HepG2 (cell line): ENCODE measurements around the gene GMCL2. TPM values are rescaled to one million over a fixed set of nuclear protein-coding genes. Genes with fewer than 3 reads are reported as not detected.

Experiments used
- DNMT1 ChIP-seq: sonication (generic); formaldehyde crosslinking; IDR thresholded peaks from 2 replicates; pipeline ENCODE4 v1.5.1; 2020; ENCODE audit warnings: mild to moderate bottlenecking, missing genetic modification reagents
- FOSL1 ChIP-seq: sonication (generic); formaldehyde crosslinking; IDR thresholded peaks from 2 replicates; pipeline ENCODE4 v1.9.0; 2021; ENCODE audit warnings: missing genetic modification reagents, borderline replicate concordance
- GATAD1 ChIP-seq: IDR thresholded peaks from 2 replicates; pipeline ENCODE4 v1.6.1; 2016; ENCODE audit warnings: missing genetic modification reagents, missing compliant biosample characterization
- HBP1 ChIP-seq: IDR thresholded peaks from 2 replicates; pipeline ENCODE4 v1.6.1; 2016; ENCODE audit warnings: low read depth, control low read depth
- MEF2D ChIP-seq: sonication (generic); formaldehyde crosslinking; IDR thresholded peaks from 2 replicates; pipeline ENCODE4 v1.5.1; 2020; ENCODE audit warnings: mild to moderate bottlenecking, missing genetic modification reagents
- NR3C1 ChIP-seq: sonication (generic); formaldehyde crosslinking; IDR thresholded peaks from 2 replicates; pipeline ENCODE4 v1.4.0; 2020; ENCODE audit warnings: missing genetic modification reagents
- SATB2 ChIP-seq: sonication (generic); formaldehyde crosslinking; IDR thresholded peaks from 2 replicates; pipeline ENCODE4 v1.5.0; 2020; ENCODE audit warnings: missing genetic modification reagents
- STAT5B ChIP-seq: sonication (generic); formaldehyde crosslinking; IDR thresholded peaks from 2 replicates; pipeline ENCODE4 v1.4.0; 2020; ENCODE audit warnings: missing genetic modification reagents
- TBL1XR1 ChIP-seq: fragments of 150-350 bp; IDR thresholded peaks from 2 replicates; pipeline ENCODE4 v1.6.1; 2014; ENCODE audit warnings: borderline replicate concordance, low read length; ENCODE audit not compliant: partially characterized antibody
- ZBTB21 ChIP-seq: sonication (generic); formaldehyde crosslinking; IDR thresholded peaks from 2 replicates; pipeline ENCODE4 v1.4.0; 2020; ENCODE audit warnings: missing genetic modification reagents
- ZNF484 ChIP-seq: sonication (generic); formaldehyde crosslinking; IDR thresholded peaks from 2 replicates; pipeline ENCODE4 v1.5.1; 2020; ENCODE audit warnings: mild to moderate bottlenecking, low read depth, missing genetic modification reagents, borderline replicate concordance
- ZNF639 ChIP-seq: conservative IDR thresholded peaks from 2 replicates; pipeline ENCODE4 v1.6.1; 2018; ENCODE audit warnings: missing genetic modification reagents
- ZNF704 ChIP-seq: sonication (generic); formaldehyde crosslinking; IDR thresholded peaks from 2 replicates; pipeline ENCODE4 v1.8.1; 2023; ENCODE audit warnings: mild to moderate bottlenecking, inconsistent platforms, moderate library complexity, missing genetic modification reagents, borderline replicate concordance
- ZNF772 ChIP-seq: sonication (generic); formaldehyde crosslinking; IDR thresholded peaks from 2 replicates; pipeline ENCODE4 v1.5.0; 2020; ENCODE audit warnings: mild to moderate bottlenecking, missing genetic modification reagents
- ZXDC ChIP-seq: sonication (generic); formaldehyde crosslinking; IDR thresholded peaks from 2 replicates; pipeline ENCODE4 v1.5.0; 2020; ENCODE audit warnings: mild to moderate bottlenecking, missing genetic modification reagents
- polyA plus RNA-seq, 8 experiments: library from polyadenylated mRNA; depleted of rRNA in 3 of 8; stranded (reverse) in 7 of 8; unstranded in 1 of 8; fragments of >200 nt; fragmentation: Illumina TruSeq in 4 of 8; extraction: Trizol in 4 of 8; gene quantifications; 2 replicates each; pipeline versions ENCODE4 v1.2.1 to v1.2.3, GENCODE V29; 2011 to 2016; ENCODE audit warnings: low read depth in 4 of 8, missing spikeins in 1 of 8, mixed read lengths in 1 of 8; ENCODE audit not compliant: insufficient read depth in 1 of 8
- total RNA-seq, 5 experiments: library from RNA; depleted of rRNA; stranded (reverse); fragments of >200 nt; fragmentation: Illumina TruSeq; extraction: Trizol; gene quantifications; 2 replicates each; pipeline ENCODE4 v1.2.3, GENCODE V29; 2016; ENCODE audit warnings: low read depth in 1 of 5
- TF ChIP-seq, protein P1 (sequence below): sonication (generic); formaldehyde crosslinking; IDR thresholded peaks from 2 replicates; pipeline ENCODE4 v1.4.0; 2020; ENCODE audit warnings: missing genetic modification reagents

GMCL2 gene
- total and polyA plus RNA-seq, 2 of the 13 experiments (the other 11 are each of a cell fraction or from before 2014, with no cell fraction given) = 0.03 TPM; not detected in 1

GRCh38 chr5:178204182-178204934 lies 17.2 kb upstream of the GMCL2 start, which contains the start of gene HNRNPAB (continued):
- TF ChIP-seq ZNF484 (CRISPR knock-in tag) (no peak), MEF2D (CRISPR knock-in tag) (peak; percentile 68), ZNF639 (CRISPR knock-in tag) (no peak; the same call in none of the 2 replicates), ZXDC (CRISPR knock-in tag) (0 out of 2 replicates have a peak, but pooled peaks have one; percentile 41), STAT5B (CRISPR knock-in tag) (peak; percentile 72; the same call in 1 of the 2 replicates), ZBTB21 (CRISPR knock-in tag) (peak; percentile 24; the same call in 1 of the 2 replicates), TBL1XR1 (no peak), DNMT1 (CRISPR knock-in tag) (0 out of 2 replicates have a peak, but pooled peaks have one; percentile 22), NR3C1 (no peak), HBP1 (no peak; the same call in 1 of the 2 replicates), FOSL1 (CRISPR knock-in tag) (no peak; the same call in 1 of the 2 replicates), ZNF704 (CRISPR knock-in tag) (peak; percentile 58; the same call in 1 of the 2 replicates), GATAD1 (CRISPR knock-in tag) (peak; percentile 83), ZNF772 (0 out of 2 replicates have a peak, but pooled peaks have one; percentile 58), SATB2 (CRISPR knock-in tag) (peak; percentile 84; the same call in 1 of the 2 replicates)
- TF ChIP-seq, protein P1, sequence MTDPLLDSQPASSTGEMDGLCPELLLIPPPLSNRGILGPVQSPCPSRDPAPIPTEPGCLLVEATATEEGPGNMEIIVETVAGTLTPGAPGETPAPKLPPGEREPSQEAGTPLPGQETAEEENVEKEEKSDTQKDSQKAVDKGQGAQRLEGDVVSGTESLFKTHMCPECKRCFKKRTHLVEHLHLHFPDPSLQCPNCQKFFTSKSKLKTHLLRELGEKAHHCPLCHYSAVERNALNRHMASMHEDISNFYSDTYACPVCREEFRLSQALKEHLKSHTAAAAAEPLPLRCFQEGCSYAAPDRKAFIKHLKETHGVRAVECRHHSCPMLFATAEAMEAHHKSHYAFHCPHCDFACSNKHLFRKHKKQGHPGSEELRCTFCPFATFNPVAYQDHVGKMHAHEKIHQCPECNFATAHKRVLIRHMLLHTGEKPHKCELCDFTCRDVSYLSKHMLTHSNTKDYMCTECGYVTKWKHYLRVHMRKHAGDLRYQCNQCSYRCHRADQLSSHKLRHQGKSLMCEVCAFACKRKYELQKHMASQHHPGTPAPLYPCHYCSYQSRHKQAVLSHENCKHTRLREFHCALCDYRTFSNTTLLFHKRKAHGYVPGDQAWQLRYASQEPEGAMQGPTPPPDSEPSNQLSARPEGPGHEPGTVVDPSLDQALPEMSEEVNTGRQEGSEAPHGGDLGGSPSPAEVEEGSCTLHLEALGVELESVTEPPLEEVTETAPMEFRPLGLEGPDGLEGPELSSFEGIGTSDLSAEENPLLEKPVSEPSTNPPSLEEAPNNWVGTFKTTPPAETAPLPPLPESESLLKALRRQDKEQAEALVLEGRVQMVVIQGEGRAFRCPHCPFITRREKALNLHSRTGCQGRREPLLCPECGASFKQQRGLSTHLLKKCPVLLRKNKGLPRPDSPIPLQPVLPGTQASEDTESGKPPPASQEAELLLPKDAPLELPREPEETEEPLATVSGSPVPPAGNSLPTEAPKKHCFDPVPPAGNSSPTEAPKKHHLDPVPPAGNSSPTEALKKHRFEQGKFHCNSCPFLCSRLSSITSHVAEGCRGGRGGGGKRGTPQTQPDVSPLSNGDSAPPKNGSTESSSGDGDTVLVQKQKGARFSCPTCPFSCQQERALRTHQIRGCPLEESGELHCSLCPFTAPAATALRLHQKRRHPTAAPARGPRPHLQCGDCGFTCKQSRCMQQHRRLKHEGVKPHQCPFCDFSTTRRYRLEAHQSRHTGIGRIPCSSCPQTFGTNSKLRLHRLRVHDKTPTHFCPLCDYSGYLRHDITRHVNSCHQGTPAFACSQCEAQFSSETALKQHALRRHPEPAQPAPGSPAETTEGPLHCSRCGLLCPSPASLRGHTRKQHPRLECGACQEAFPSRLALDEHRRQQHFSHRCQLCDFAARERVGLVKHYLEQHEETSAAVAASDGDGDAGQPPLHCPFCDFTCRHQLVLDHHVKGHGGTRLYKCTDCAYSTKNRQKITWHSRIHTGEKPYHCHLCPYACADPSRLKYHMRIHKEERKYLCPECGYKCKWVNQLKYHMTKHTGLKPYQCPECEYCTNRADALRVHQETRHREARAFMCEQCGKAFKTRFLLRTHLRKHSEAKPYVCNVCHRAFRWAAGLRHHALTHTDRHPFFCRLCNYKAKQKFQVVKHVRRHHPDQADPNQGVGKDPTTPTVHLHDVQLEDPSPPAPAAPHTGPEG = no peak
